Measurements from ENCODE around the gene TINAGL1.

Gene TINAGL1

DNA sequence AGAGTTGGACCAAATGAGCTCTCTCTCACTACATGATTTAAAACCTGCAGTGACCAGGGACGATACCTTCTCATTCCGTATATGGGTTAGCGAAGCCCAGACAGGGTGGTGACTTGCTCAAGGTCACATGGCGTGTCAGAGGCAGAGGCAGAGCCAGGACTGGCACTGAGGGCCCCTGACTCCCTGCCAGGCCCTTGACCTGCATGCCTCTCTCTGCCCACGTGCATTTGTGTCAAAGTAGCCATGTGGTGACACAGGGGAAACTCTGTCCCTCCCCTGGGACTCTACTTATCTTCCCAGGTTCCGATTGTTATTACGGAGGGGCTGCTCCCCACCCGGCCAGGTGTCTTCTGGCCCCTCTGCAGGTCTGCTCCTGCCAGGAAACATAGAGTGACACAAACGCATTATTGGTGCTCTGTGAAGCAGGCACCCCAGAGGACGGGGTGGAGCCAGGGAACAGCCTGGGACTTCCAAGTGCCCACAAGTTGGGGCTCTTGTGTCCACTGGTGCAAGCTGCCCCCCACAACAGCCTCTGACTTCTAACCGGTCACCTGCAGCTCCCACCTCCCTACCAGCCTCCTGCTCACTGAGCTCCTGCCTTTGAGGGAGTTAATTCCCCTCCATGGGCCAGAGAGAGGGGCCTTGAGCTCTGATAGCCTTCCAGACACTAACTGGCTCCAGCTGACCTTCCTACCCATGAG is 7.3 kb upstream of the TINAGL1 start:
- DNase-seq (ENCODE audit: low read depth) = no peak

- no peak for DNase-seq (ENCODE audit: low read depth)
These were observed 6.6 kb upstream of the TINAGL1 start for GRCh38 chr1:31569596-31570173.

DNA sequence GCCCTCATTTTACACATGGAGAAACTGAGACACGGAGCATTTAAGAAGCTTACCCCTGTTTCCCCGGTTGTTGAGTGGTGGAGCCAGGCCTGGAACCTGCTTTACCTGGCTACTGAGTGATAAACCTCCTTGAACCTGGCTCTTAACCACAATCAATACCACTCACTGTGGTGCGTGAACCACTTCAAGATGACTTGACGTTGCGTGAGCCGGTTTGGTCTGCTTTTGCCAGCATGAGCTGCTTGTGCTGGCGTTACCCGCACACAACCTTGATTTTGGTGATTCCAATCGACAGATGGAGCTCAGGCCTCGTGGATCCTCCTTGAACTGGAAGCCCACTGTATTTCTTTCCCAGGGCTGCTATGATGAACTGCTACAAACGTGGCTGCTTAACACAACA is 6.1 kb upstream of the TINAGL1 start:
- DNase-seq (ENCODE audit: low read depth) = no peak

DNA sequence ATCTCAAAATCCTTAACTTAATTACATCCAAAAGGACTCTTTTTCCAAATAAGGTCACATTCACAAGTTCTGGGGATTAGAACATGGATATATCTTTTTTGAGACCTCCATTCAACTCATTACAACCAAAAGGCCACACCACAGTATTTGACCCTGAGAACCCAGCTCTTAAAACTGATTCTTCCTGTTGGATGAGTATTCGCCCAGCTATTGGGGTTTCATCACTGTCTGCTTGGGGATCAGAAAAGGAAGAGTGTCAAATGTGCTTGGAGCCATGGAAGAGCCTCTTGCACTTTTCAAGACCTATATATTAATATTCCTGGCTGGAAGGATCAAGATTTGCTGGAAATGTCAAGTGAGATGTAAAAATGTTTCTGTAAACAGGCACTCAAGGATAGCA is 5.4 kb upstream of the TINAGL1 start:
- no peak for DNase-seq (ENCODE audit: low read depth)

DNA sequence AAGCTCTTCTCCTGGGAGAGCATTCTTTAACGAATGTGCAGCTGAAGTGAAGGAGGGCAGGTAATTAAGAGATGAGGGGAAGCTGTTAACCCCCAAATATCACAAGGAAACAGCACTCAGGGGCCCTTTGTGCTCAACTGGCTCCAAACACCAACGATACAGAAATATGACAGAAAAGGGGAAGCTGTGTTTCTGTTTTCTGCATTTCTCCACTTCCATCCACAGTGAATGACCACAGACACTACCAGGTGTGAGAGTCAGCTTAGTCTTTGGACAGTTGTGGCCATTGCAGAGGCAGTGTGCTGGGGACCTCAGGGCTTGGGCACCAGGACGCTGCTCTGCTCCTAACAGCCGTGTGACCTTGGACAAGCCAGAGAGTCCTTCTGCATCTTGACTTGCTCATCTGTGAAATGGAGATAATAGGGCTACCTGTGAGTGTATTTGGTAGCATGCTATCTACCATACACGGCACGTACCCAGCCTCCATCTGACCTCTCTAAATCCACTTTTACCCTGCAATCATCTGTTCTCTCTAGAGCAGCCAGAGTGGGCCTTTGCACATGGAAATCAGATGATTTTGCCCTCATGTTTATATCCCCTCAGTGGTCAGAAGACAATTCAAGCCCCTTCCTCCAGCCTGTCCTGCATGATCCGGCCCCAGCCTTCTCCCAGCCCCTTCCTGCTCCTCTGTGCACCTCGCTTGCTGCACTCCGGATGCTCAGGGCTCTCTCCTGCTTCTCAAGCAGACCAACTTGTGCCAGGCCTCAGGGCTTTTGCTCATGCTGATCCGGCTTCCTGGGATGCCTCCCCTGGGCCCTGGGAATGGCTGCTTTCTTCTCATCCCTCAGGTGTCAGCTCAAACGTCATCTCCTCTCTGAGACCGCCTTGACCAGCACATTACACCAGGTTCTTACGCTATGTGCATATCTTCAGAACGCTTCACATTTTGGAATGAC is 4.7 kb upstream of the TINAGL1 start:
- DNase-seq (ENCODE audit: low read depth) = no peak

GRCh38 chr1:31572323-31573104 is 3.8 kb upstream of the TINAGL1 start:
- DNase-seq (ENCODE audit: low read depth) = no peak

- DNase-seq (ENCODE audit: low read depth) = no peak
These were observed 3.1 kb upstream of the TINAGL1 start for GRCh38 chr1:31573261-31573660.

GRCh38 chr1:31574749-31575368 is 1.5 kb upstream of the TINAGL1 start:
- no peak for DNase-seq (ENCODE audit: low read depth)

DNA sequence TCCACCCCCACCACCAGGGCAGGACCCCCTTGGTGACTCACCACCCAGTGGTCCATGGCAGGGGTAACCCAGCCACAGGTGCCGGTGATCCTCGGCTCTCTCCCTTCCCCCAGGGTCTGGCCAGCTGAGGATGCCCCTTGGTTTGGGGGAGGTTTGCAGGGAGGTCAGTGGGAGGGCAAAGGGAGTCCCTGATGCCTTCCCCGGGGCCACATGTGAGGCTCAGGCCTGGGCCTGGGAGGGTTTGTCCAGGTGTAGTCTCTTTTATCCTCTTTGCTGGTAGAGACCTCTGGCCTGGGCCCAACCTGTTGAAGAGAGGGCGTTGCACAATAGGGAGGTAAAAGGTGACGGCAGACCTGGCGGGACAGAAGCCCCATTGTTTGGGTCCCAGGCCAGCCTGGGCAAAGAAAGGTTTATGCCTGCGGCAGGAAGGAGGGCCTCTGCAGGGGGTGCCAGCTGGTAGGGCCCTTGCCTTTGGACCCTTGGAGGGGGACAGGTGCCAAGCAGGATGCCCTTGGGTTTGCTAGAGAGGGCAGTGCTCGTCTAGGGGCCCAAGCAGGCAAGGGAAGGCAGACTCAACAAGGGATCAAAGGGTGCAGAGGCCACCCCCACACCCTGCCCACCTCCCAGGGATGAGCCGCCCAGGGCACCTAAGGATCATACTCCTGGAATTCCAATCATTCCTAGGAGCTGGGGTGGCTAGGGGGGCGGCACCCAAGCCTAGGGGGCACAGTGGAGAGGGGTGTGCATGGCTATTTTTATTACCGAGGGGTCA is 760 bp upstream of the TINAGL1 start:
- DNase-seq (ENCODE audit: low read depth) = no peak

DNA sequence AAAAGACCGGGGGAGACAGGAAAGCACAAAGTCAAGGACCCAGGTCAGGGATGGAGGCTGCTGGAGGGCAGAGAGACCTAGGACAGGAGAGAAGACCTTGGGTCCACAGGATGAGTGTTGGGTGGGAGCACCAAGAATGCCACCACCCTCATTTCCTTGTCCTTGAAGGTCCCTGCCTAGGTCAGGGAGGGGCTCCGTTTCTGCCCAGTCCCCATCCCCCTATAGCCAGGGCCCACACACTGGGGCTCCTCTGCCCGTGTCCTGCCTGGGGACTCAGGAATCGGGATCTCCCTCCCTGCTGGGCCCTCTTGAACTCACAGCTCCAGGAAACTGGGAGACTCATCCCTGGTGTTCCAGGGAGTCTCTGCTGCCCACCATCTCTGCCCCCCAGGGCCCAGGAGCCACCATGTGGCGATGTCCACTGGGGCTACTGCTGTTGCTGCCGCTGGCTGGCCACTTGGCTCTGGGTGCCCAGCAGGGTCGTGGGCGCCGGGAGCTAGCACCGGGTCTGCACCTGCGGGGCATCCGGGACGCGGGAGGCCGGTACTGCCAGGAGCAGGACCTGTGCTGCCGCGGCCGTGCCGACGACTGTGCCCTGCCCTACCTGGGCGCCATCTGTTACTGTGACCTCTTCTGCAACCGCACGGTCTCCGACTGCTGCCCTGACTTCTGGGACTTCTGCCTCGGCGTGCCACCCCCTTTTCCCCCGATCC is 584 bp downstream of the TINAGL1 start:
- no peak for DNase-seq (ENCODE audit: low read depth)

DNA sequence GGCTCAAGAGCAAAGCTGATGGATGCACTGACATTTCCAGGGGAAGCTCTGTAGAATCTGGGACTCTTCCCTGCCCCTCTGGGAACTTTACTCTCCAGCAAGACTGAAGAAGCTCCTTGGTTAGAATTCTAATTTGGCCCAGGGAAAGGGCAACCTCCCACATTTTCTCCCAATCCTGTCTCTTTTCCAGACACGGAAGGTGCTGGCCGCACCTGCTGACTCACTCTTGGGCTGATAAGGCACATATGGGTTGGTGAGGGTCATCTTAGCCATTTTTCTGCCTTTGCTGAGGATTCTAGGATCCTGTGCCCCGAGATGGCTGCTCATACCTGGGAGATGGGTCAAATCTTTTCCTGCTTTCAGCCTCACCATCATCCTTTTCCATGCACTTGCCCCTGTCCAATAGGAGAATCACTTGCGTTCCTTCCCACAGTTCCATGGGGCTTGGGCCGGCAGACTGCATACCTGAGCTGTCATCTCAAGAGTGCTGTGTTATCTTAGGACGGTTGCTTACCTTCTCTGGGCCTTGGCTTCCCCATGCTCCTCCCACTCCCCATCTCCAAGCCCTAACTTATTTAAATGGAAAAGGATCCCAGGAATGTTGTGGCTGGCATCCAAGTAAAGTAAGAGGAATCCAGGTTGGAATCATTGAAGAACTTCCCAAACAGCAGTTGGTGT is 1.3 kb downstream of the TINAGL1 start:
- DNase-seq (ENCODE audit: low read depth) = no peak

GRCh38 chr1:31579374-31579773 is 3.1 kb downstream of the TINAGL1 start:
- no peak for DNase-seq (ENCODE audit: low read depth)

DNA sequence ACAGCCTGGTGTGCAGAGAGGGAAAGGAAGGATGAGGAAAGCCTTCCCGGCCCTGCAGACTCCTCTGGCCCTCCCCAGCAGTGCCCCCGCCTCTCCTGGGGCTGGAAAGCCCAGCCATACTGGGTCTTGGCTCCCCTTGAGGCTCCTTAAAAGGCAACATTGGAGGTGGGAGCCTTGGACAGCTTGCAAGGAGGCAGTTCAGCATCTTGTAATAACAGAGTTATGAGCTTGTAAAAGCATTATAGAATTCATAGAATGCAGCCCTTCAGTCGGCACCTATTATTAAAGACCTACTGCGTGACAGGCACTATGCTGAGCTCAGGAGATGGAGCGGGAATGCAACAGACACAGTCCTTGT is 4.2 kb downstream of the TINAGL1 start:
- no peak for DNase-seq (ENCODE audit: low read depth)

DNA sequence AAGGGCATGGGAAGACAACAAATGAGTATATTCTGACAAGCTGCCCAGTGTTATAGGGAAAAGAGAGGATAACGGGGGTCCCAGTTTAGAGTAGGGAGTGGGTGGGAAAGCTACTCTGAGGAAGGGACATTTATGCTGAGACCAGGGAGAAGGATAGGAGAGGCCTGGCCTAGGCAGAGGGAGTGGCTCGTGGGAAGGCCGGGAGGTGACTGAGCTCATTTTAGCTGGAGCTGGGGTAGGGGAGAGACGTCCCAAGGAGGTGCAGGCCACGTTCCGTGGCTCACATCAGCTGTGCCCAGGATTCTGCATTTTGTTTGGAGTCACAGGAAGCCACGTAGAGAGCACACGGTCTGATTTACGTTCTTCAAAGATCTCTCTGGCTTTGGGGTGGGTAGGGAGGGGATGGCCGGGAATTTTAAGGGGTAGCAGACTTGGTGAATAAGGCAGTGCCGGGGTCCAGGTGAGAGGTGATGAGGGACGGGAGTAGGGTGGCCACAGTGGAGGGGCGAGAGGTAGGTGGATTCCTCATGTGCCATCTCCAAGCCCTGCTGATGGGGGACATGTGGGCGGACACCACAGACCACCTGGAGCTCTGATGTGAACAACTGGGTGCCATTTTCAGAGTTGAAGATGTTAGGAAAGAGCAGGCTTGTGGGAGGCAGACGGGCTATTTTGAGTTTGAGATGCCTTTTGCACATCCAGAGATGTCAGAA is 4.7 kb downstream of the TINAGL1 start:
- no peak for DNase-seq (ENCODE audit: low read depth)

DNA sequence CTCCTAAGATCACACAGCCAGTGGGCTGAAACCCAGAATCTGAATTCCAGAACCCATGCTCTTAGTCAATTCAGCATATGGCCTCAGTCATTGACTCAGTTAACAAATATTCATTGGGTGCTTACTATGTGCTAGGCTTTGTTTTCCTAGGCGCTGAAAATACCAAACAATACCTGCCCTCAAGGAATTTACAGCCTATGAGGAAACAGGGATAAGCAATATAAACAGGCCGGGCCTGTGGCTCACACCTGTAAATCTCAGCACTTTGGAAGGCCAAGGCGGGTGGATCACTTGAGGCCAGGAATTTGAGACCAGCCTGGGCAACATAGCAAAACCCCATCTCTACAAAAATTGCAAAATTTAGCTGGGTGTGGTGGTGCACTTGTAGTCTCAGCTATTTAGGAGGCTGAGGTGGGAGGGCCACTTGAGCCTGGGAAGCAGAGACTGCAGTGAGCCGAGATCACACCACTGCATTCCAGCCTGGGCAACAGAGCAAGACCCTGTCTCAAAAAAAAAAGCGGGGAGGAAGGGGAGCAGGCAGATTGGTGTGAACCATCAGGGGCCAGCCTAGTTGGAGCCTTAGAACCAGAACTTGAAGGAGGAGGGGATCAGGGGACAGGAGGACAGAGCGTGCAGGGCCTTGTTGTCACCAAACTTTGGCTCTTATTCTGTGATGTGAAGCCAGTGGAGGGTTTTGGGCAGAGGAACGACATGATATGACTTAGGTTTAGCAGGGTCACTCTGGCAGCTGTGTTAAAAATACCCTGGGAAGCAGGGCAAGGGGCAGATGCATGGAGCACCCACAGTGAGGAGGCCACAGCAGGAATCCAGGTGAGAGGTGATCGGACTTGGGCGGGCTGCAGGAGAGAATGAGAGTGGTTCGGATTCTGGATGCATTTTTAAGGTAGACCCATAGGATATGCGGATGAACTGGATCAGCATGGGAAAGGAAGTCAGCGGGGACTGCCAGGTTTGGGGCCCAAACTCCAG is 5.8 kb downstream of the TINAGL1 start:
- DNase-seq (ENCODE audit: low read depth) = no peak

DNA sequence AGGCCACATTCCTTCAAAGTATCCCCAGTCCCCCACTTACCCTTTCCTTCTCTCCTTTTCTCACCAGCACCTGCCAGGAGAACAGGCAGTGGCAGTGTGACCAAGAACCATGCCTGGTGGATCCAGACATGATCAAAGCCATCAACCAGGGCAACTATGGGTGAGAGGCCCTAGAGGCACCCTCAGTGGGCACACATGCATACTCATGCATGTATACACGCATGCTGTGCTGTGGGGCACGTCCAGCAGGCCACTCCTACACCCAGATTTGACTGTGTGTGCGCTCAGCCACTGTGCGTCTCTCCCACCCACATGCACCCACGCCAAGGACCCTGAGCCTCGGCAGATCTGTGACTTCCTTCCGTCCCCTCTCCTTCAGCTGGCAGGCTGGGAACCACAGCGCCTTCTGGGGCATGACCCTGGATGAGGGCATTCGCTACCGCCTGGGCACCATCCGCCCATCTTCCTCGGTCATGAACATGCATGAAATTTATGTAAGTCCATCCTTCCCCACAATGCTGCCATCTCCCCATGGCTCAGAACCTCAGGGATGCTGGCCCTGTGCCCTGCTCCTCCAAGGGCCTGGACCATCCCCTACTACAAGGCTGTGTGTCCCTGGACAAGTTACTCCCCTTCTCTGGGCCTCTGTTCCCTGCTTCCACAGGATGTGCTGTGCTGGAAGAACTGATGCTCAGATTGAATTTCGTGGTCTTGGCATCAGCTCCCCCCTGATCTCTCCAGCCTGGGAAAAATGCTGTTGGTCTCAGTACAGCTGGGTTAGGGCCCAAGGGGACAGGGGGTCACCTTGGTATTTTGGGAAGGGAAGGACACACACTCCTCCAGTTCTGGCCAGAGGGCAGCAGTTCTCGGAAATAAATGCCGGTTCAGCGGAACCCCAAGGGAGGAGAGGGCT is 7.0 kb downstream of the TINAGL1 start:
- DNase-seq (ENCODE audit: low read depth) = no peak

Measured in activated gamma-delta T cell treated with anti-CD3 and anti-CD28 coated beads, Interleukin-2, amount 50 U/mL, for 16 hours (primary cell).